DND-41 (cell line): Measurements from ENCODE around the gene CTNND1.

ENCODE experiments used
- ATAC-seq: fragments of 200-7000 bp; cut with Tn5 transposase; 3 replicates; pipeline ENCODE4 v1.9.1; 2021; ENCODE audit warnings: low read depth; ENCODE audit not compliant: insufficient read depth
- DNase-seq: peaks from one replicate; pipeline ENCODE4 v3.0.0-alpha.2; 2020
- H2AFZ ChIP-seq: 2 replicates; pipeline ENCODE4 v1.6.0; 2012; ENCODE audit warnings: low read depth, low read length
- H3K27ac ChIP-seq: 2 replicates; pipeline ENCODE4 v1.5.1; 2012; ENCODE audit warnings: low read length, inconsistent platforms
- H3K27me3 ChIP-seq: fragments of 200-600 bp; sonication (generic); 2 replicates; pipeline ENCODE4 v1.6.0; 2012; ENCODE audit warnings: low read length, mild to moderate bottlenecking, inconsistent platforms; ENCODE audit not compliant: insufficient read depth, poor library complexity
- H3K36me3 ChIP-seq: 2 replicates; pipeline ENCODE4 v1.5.1; 2012; ENCODE audit warnings: low read length, inconsistent platforms; ENCODE audit not compliant: insufficient read depth
- H3K4me1 ChIP-seq: 2 replicates; pipeline ENCODE4 v1.5.1; 2012; ENCODE audit warnings: mild to moderate bottlenecking, low read length; ENCODE audit not compliant: insufficient read depth
- H3K4me2 ChIP-seq: 2 replicates; pipeline ENCODE4 v1.6.0; 2012; ENCODE audit warnings: mild to moderate bottlenecking, moderate library complexity, low read length, inconsistent platforms; ENCODE audit not compliant: insufficient read depth
- H3K4me3 ChIP-seq, 2 experiments: fragments of 200-600 bp in 1 of 2; shearing (Covaris generic) in 1 of 2; 2 replicates each; pipeline ENCODE4 v1.5.1; 2012 to 2016; ENCODE audit warnings: inconsistent platforms in 2 of 2, low read length in 2 of 2, mild to moderate bottlenecking in 2 of 2, low read depth in 1 of 2, moderate library complexity in 1 of 2
- H3K79me2 ChIP-seq: 2 replicates; pipeline ENCODE4 v1.6.0; 2012; ENCODE audit warnings: low read length, inconsistent platforms; ENCODE audit not compliant: insufficient read depth
- H3K9ac ChIP-seq: 2 replicates; pipeline ENCODE4 v1.6.0; 2012; ENCODE audit warnings: low read depth, mild to moderate bottlenecking, inconsistent platforms, low read length, moderate library complexity
- H3K9me3 ChIP-seq: 2 replicates; pipeline ENCODE4 v1.5.1; 2012; ENCODE audit warnings: low read length, moderate library complexity, mild to moderate bottlenecking, inconsistent platforms; ENCODE audit not compliant: insufficient read depth, severe bottlenecking
- H4K20me1 ChIP-seq: 2 replicates; pipeline ENCODE4 v1.6.0; 2012; ENCODE audit warnings: low read length; ENCODE audit not compliant: insufficient read depth
- CTCF ChIP-seq: IDR thresholded peaks from 2 replicates; pipeline ENCODE4 v1.5.1; 2012; ENCODE audit warnings: borderline replicate concordance, low read length, moderate library complexity, mild to moderate bottlenecking; ENCODE audit not compliant: poor library complexity, severe bottlenecking; ENCODE audit errors: extremely low read depth
- EZH2 ChIP-seq: IDR thresholded peaks from 3 replicates; pipeline ENCODE4 v1.6.1; 2012; ENCODE audit warnings: borderline replicate concordance, low read depth, mild to moderate bottlenecking, moderate library complexity, low read length, inconsistent platforms; ENCODE audit not compliant: severe bottlenecking

CTNND1 gene

GRCh38 chr11:57867966-57868365 lies 106.4 kb downstream of the CTNND1 start:
- H3K4me1 ChIP-seq = peaks cover under 1% of the 10 kb centered on the region; the same call in 1 of the 2 replicates
- no peak for TF ChIP-seq EZH2
- no peak for TF ChIP-seq CTCF
- H3K27ac ChIP-seq = no peak overlapping the region
- no peak overlapping the region for H3K4me3 ChIP-seq
- H3K9me3 ChIP-seq = no peaks in the 10 kb centered on the region
- H3K4me2 ChIP-seq = no peak overlapping the region
- no peak overlapping the region for H2AFZ ChIP-seq
- DNase-seq (no peak), ATAC-seq (no peak)
- no peaks in the 10 kb centered on the region for H3K79me2 ChIP-seq
- H3K9ac ChIP-seq = no peak overlapping the region
- H4K20me1 ChIP-seq = no peaks in the 10 kb centered on the region
- H3K27me3 ChIP-seq = no peaks in the 10 kb centered on the region
- H3K36me3 ChIP-seq = no peaks in the 10 kb centered on the region

DNA sequence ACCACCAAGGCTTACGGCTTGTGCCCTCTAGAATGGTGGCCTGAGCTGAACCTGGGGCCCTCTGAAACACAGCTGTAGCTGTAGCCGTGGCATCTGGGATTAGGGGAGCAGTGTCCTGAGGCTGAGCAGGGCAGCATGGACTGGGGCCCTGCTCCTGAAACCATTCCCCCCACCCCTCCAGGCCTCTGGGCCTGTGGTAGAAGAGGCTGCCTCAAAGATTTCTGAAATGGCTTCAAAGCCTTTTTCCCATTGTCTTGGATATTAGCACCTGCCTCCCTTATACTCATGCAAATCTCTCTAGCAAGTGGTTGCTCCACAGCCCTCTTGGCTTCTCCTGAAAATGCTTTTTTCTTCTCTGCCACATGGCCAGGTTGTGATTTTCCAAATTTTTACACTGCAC lies 106.9 kb downstream of the CTNND1 start:
- Histone ChIP-seq H3K4me3 (no peak overlapping the region), H3K27ac (no peak overlapping the region), H3K79me2 (no peaks in the 10 kb centered on the region), H3K4me2 (no peak overlapping the region), H4K20me1 (no peaks in the 10 kb centered on the region), H3K4me1 (peaks cover 6% of the 10 kb centered on the region), H2AFZ (no peak overlapping the region), H3K27me3 (no peaks in the 10 kb centered on the region), H3K9me3 (no peaks in the 10 kb centered on the region), H3K9ac (no peak overlapping the region), H3K36me3 (no peaks in the 10 kb centered on the region)
- DNase-seq (no peak), ATAC-seq (no peak)
- TF ChIP-seq EZH2 (no peak), CTCF (no peak)
